Osteocyte (in vitro differentiated cells): Measurements from ENCODE around the gene ZNF512B. TPM values are rescaled to one million over a fixed set of nuclear protein-coding genes. Genes with fewer than 3 reads are reported as not detected.
"Not testable (repeated sequence)": the region's sequence is repeated elsewhere in the genome, so short reads cannot be mapped to it uniquely, and the experiment has no call there.

Experiments
- DNase-seq: peaks from one replicate; pipeline ENCODE4 v3.0.0; 2021; ENCODE audit warnings: mixed read lengths; ENCODE audit not compliant: unreplicated experiment; ENCODE audit errors: extremely low spot score
- H3K27ac Mint-ChIP-seq: one replicate; pipeline ENCODE4 v1.8.0; 2021; ENCODE audit warnings: mild to moderate bottlenecking, mixed read lengths; ENCODE audit not compliant: unreplicated experiment
- H3K27me3 Mint-ChIP-seq: one replicate; pipeline ENCODE4 v1.8.0; 2021; ENCODE audit warnings: mixed read lengths; ENCODE audit not compliant: unreplicated experiment
- H3K36me3 Mint-ChIP-seq: one replicate; pipeline ENCODE4 v1.8.0; 2021; ENCODE audit warnings: mixed read lengths; ENCODE audit not compliant: unreplicated experiment
- H3K4me1 Mint-ChIP-seq: one replicate; pipeline ENCODE4 v1.8.0; 2021; ENCODE audit warnings: mixed read lengths; ENCODE audit not compliant: unreplicated experiment
- H3K4me3 Mint-ChIP-seq: one replicate; pipeline ENCODE4 v1.8.0; 2021; ENCODE audit warnings: mild to moderate bottlenecking, moderate library complexity, mixed read lengths; ENCODE audit not compliant: unreplicated experiment
- H3K9me3 Mint-ChIP-seq: one replicate; pipeline ENCODE4 v1.8.0; 2021; ENCODE audit warnings: mixed read lengths; ENCODE audit not compliant: unreplicated experiment
- total RNA-seq: library from RNA; stranded (reverse); gene quantifications from 2 replicates; pipeline ENCODE4 v1.2.1, GENCODE V29; 2021
- TF ChIP-seq, protein P1 (sequence below): fragments of 200-600 bp; sonication (generic); IDR thresholded peaks from 2 replicates; pipeline ENCODE4 v1.5.0; 2021; ENCODE audit warnings: antibody characterized with exemption, mild to moderate bottlenecking, moderate library complexity

ZNF512B gene
- total RNA-seq, 1 donor from 2014 or later, result 40.9 TPM

GRCh38 chr20:63933646-63934045 is 36.1 kb downstream of the ZNF512B start:
- peaks cover 38% of the 10 kb centered on the region for H3K36me3 Mint-ChIP-seq
- no peak for DNase-seq
- TF ChIP-seq, protein P1, sequence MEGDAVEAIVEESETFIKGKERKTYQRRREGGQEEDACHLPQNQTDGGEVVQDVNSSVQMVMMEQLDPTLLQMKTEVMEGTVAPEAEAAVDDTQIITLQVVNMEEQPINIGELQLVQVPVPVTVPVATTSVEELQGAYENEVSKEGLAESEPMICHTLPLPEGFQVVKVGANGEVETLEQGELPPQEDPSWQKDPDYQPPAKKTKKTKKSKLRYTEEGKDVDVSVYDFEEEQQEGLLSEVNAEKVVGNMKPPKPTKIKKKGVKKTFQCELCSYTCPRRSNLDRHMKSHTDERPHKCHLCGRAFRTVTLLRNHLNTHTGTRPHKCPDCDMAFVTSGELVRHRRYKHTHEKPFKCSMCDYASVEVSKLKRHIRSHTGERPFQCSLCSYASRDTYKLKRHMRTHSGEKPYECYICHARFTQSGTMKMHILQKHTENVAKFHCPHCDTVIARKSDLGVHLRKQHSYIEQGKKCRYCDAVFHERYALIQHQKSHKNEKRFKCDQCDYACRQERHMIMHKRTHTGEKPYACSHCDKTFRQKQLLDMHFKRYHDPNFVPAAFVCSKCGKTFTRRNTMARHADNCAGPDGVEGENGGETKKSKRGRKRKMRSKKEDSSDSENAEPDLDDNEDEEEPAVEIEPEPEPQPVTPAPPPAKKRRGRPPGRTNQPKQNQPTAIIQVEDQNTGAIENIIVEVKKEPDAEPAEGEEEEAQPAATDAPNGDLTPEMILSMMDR, result no peak
- no peak overlapping the region for H3K4me3 Mint-ChIP-seq
- no peak overlapping the region for H3K27ac Mint-ChIP-seq
- H3K9me3 Mint-ChIP-seq, result no peaks in the 10 kb centered on the region
- H3K27me3 Mint-ChIP-seq, result no peaks in the 10 kb centered on the region
- H3K4me1 Mint-ChIP-seq, result no peaks in the 10 kb centered on the region

DNA sequence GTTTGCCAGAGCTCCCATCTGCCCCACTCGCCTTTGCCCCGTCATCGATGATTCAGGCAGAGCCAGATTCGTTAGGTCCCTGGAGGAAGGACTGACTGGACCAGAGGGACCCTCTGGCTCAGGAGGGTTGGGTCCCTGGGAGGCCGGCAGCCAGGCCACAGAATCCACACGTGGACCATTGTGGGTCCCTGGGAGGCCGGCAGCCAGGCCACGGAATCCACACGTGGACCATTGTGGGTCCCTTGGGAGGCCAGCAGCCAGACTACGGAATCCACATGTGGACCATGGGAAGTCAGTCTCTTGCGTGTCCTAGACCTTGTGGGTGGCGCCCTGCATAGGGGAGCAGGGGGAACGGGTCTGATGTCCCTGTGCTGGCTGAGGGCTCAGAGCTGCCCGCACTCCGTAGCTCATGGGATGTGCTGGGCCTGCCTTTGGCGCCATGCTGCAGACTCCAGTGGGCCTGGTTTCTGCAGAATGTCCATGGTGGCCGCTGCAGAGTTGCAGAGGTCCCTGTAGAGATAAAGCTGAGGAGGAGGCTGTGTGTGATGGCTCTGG is 37.0 kb downstream of the ZNF512B start:
- Mint-ChIP-seq H3K27me3 (no peaks in the 10 kb centered on the region), H3K4me1 (no peaks in the 10 kb centered on the region), H3K36me3 (peaks cover 42% of the 10 kb centered on the region), H3K27ac (no peak overlapping the region), H3K4me3 (no peak overlapping the region), H3K9me3 (no peaks in the 10 kb centered on the region)
- no peak for DNase-seq
- TF ChIP-seq, protein P1, result no peak

DNA sequence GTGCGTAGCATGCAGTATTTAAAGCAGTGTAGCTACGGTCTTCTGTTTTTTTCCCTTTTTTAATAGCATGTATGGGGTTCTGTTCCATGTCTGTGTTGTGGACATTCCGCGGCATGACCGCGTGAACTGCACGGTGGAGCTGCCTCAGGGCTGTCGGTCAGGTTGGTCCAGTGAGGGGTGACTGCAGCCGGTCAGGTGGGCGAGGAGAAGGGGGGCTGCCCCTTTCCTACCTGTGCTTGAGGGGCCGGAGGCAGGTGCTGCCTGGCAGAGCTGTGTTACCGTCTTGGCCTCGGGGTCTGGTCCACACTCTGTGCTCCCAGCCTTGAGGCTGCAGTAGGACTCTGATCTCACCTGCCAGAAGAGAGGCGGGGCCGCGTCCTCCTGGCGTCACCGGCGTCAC is 38.0 kb downstream of the ZNF512B start:
- Mint-ChIP-seq H3K27me3 (no peaks in the 10 kb centered on the region), H3K36me3 (peaks cover 45% of the 10 kb centered on the region), H3K4me3 (no peak overlapping the region), H3K9me3 (no peaks in the 10 kb centered on the region), H3K27ac (no peak overlapping the region), H3K4me1 (no peaks in the 10 kb centered on the region)
- no peak for DNase-seq
- TF ChIP-seq, protein P1, result no peak

DNA sequence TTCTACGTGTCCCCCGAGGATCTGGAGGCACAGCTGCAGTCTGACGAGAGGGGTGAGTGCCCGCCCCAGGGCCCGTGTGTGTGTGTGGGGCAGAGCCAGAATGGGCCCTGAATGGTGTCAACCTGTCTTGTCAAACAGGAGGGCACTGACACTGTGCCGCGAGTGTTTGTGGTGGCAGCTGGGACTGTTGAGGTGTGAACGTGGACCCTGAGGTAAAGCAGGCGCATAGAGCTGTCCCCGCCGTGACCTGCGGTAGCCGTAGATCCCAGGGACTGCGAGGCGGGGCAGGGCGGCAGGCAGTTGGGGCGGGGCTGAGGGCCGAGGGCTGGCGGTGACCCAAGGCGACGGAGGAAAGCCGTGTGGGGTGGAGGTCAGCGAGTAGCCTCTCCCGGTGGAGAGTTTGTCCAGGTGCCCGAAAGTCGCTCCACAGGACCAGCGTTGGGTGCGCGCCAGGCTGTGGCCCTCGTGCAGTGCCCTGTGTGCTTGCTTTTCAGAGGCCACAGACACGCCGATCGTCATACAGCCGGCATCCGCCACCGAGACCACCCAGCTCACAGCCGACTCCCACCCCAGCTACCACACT is 38.7 kb downstream of the ZNF512B start:
- H3K27me3 Mint-ChIP-seq, result no peaks in the 10 kb centered on the region
- H3K4me1 Mint-ChIP-seq, result no peaks in the 10 kb centered on the region
- peaks cover 44% of the 10 kb centered on the region for H3K36me3 Mint-ChIP-seq
- no peak overlapping the region for H3K27ac Mint-ChIP-seq
- TF ChIP-seq, protein P1, result no peak
- no peak overlapping the region for H3K4me3 Mint-ChIP-seq
- DNase-seq, result no peak
- H3K9me3 Mint-ChIP-seq, result no peaks in the 10 kb centered on the region

GRCh38 chr20:63929473-63929883 is 40.3 kb downstream of the ZNF512B start:
- H3K27me3 Mint-ChIP-seq, H3K9me3 Mint-ChIP-seq, H3K4me3 Mint-ChIP-seq, DNase-seq, H3K27ac Mint-ChIP-seq, H3K4me1 Mint-ChIP-seq: not testable (repeated sequence)
- peaks cover 37% of the 10 kb centered on the region for H3K36me3 Mint-ChIP-seq
